Hindlimb muscle (tissue), 1 donor: ENCODE data around the gene SMIM41. TPM values are rescaled to one million over a fixed set of nuclear protein-coding genes. Genes with fewer than 3 reads are reported as not detected.
A peak's percentile ranks its signal among the peaks of the same experiment; 100 is the strongest.

Experiments used
- DNase-seq: peaks from one replicate; pipeline ENCODE4 v3.0.0-alpha.2; 2013
- polyA plus RNA-seq: library from polyadenylated mRNA; unstranded; fragments of 120-200 nt; gene quantifications from one replicate; pipeline ENCODE4 v1.2.1, GENCODE V29; 2013; ENCODE audit not compliant: insufficient read length

The SMIM41 gene
- polyA plus RNA-seq, 1 donor: not detected

DNA sequence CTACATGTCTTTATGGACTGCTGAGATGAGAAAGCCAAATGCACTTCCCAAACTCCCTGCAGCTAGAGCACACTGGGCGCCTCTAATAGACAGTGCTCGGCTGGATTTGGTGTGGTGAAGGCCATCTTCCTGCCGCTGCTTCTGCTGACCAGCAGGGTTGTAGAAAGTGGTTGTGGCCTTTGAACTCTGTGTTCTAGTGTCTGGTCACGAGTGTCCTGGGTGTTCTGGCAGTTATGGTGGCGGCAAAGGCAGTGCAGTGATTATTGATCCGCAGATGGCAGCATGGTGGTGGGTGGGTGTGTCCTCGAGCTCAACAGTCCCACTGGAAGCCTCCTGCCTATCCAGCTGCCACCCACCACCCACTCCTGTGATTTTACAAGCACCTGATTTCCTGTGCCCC is 43.4 kb downstream of the SMIM41 start:
- DNase-seq: no peak

DNA sequence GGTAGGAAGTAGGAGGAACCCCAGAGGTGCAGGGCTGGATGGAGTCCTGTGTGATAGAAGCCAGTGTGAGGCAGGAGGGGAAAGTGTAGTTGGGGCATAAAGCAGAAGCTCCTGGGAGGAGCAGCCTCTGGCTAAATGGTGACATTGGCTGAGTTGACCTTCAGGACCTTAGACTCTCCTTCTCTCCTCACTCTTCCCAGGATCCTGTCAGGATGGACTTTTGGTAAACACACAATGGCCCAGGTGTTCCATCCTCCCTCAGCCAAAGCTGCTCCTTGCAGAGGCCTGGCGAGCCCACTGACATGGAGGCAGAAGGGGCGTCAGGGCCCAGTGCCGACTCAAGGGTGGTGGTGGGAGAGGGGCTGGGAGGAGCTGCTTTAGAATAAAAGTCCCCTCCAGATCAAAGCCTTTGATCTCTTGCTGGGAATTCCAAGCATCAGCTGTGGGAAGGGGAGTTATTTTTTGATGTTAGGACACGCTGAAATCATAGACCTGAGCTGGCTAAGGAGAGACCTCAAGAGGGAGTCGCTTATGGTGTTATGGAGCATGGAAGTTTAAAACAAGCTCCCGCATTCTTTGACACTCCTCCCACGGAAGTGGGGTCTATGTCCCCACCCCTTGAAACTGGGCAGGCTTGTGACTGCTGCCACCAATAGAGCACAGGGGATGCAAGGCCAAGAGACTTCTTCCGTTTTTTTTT is 44.1 kb downstream of the SMIM41 start:
- DNase-seq: no peak

DNA sequence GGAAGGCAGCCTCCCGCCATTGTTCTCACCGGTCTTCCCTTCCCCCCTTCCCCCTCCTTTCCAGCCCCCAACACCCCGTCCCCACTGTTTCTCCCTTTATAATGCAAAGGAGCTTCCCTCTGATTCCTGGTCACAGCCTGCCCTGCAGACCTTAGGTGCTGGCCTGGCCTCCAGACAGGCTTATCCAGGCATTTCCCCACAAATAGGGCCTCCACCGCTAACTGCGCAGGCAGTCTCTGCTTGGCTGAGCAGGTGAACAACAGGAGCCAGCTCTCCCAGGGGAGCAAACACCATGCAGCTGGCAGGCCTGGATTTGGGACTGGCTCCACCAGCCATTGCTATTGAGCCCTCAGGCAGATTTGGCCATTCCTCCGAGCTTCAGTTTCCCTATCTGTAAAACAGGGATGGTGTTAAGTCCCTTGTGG is 46.0 kb downstream of the SMIM41 start:
- no peak for DNase-seq

DNA sequence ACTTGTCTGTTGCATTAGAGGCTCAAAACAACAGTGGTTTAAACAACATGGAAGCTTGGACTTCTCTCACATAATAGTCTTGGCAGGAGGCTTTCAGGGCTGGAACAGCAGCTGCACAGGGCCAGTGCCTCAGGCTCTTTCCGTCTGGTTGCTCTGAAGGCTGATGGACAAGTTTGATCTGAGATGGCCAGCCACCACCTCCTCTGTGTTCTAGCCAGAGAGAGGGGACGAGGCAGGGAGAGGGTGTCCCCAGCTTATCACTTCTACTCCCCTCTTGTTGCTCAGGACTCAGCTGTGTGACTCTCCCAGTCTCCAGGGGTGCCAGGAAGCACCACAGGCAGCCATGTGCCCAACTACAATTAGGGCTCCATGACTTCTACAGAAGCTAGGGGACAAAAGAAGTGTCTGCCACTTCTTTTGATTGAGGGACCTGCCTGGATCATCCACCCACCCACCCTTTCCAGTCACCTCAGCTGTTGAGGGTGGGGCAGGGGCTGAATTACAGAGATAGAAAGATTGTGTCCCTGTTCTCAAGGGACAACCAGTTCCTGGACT is 46.6 kb downstream of the SMIM41 start:
- DNase-seq: no peak

DNA sequence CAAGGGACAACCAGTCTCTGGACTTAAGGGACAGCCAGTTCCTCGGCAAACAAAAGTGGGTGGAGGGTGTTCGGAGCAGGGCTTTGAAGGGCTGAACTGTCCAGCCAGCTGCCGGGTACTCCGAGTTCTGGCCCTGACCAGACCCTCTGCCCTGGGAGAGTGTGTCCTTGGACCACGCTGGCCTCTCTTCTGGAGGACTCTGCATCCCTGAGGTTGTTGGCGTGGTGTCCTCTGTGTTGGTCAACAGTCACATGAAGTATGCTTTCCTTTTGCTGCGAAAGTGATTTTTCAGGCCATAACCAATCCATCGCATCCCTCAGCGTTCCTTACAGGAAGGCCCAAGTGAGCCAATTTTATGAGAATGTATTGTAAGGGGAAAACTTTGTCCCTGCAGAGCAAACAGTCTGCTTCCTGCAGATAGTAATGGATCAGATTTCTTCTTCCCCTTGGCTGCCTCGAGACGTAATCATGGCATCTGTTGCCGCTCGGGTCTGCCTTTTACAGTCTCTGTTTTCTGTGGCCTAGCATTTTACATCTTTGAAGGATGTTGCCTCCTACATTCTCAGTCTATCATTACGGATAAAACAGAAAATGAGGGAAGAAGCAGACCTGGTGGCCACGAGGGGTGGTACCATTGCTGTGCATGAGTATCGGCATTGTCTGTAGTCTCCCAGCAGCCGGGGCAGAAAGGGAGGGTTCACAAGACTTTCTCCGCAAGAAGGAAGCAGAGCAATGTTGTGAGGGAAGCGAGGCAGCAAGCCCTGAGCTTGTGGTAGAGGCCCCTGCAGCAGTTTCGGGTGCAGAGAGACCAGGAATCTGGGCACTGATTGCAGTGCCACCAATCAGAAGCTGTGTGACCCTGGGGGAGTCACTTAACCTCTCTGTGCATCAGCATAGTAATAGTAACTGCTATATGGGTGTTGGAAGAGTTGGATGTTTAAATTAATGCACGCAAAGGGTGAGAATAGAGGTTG is 47.4 kb downstream of the SMIM41 start:
- DNase-seq: no peak

DNA sequence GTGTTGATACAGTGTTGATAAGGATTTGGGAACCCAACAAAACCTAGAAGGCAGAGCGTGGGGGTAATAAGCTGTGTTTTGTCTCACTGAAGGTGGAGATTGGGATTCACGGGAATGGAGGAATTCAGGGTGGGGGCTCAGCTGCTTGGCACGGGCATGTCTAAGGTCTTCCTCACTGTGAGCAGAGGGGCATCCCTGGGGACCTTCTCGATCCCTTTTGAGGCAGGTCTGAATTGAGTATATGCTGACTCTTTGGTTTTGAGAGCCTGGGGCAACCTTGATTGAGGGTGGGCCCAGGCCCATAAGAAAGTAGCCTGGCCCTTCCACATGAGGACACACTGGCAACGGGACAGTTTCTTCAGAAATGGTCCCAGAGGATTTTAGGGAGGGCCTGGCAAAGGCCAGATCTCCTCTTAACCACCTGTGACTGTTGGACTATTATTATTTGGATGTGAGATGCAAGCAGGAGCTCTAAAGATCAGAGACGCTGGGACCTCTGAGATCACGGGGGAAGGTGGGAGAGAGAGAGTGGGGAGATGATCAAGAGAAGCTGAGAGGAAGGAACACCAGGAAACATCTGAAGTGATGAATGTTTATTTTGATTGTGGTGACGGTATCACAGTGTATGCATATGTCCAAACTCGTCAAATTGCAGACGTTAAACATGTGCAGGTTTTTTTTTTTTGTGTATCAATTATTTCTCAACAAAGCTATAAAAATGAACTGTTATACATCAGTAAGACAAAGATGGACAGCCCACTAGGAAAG is 48.4 kb downstream of the SMIM41 start:
- no peak for DNase-seq

DNA sequence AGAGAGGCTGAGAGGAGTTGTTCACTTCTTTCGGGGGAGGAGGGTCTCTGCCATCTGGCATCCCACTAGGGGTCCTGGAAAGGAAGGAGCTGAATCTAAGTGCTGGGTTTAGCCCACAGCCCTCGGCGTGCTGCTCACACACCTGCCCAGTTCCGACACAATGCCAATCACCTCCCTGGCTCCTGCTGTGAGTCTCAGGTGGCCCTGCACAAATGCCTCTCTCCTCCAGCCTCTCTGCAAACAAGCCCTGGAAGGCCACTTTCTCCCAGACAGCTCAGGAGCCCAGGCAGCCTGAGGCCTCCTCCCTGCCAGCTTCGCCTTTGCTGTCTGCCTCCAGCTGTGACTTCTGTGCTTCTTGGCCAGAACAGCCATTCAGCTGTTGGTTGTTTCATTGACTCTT is 51.2 kb downstream of the SMIM41 start:
- no peak for DNase-seq

DNA sequence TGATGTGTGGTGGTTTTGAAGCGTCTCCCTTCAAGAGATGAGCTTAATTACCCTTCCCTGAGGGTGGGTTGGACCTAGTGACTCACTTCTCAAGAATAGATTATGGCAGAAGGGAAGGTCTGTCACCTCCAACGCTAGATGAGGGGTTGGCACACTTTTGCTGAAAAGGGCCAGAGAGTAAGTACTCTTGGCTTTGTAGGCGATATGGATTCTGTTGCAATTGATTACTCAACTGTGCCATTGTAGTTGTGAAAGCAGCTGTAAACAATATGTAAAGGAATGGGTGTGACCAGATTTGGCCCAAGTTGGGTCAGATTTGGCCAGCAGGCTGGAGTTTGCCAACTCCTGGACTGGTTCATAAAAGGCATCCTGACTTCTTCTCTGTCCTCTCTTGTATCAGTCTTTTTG is 53.3 kb downstream of the SMIM41 start:
- DNase-seq: no peak

DNA sequence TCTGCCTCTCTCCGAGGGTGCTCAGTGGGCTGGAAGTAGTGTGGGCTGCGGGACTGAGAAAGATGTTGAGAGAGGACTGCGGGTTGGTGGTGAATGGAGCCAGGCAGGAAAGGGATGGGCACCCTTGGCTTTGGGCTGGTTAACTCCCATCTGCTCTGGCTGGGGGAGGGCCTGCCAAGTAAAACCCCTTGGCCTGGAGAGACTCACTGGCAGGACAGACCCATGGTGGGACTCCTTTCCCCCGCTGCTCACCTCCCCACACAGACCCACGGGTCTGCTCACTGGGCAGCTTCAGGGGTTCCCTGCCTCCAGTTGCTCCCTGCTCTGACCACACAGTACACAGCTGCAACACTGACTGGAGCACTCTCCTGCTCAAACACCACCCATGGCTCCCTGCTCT is 58.2 kb downstream of the SMIM41 start:
- DNase-seq: no peak

DNA sequence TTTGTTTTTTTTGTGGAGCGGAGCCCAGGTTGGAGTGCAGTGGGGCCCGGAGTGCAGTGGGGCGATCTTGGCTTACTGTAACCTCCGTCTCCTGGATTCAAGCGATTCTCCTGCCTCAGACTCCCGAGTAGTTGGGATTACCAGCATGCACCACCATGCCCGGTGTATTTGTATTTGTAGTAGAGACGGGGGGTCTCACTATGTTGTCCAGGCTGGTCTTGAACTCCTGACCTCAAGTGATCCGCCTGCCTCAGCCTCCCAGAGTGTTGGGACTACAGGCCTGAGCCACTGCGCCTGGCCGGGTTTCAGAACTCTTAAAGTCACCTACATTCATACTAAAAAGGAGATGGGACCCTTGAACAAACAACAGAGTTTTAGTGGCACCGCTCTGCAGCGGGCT is 59.6 kb downstream of the SMIM41 start:
- DNase-seq: no peak

DNA sequence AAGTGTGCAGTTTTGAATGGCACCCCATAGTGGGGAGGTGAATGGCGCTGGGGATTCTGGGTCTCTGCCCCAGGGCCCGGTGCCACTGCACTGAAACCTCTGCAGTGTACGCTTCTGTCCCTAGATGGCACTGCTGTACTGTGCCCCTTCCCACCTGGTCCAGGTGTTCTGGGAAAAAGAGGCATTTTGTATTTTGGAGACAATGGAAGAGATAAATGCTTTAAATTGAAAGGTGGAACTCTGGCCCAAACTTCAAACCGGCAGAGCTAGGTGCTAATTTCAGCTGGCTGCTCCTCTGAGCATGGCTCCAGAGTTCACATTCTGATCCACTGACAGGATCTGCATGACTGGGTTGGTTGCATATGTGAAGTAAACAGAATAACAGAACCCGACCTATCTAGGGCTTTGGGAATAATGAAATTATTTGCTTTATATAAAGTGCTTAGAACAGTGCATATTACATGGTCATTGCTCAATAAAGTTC is 60.1 kb downstream of the SMIM41 start:
- DNase-seq: no peak

DNA sequence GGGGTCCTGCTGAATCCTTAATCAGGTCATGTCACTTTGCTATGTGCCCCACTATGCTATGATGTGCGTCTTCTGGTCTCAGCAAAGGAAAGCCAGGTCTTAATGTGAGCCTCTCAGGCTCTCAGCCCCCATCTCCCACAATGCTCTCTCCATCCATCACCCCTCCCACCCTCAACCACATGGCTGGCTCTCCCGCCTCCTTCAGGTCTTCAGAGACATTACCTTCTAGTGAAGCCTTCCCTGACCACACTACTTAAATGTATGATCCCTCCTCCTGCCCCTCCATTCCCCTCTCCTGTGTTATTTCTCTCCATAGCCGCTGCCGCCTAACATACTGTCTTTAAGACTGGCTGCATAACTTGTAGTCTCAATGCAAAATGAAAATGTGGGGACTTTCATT is 61.8 kb downstream of the SMIM41 start:
- DNase-seq: no peak

DNA sequence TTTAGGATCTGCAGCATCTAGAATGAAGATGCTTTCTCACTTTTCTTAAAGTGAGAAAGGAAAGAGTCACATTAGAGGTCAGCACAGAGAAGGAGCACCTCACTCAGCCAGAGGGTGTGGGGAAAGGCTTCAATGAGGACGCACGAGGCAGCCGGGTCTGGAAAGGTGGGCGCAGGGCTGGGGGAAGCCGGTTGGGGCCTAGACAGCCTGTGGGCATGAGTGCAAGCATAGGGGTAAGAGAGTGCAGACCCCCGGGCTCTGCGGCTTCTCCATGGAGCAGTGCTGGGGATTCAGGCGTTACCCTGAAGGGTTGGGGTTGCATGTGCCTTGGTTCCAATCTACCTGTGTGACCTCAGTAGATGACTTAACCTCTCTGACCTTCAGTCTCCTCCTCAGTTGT is 62.4 kb downstream of the SMIM41 start:
- no peak for DNase-seq

DNA sequence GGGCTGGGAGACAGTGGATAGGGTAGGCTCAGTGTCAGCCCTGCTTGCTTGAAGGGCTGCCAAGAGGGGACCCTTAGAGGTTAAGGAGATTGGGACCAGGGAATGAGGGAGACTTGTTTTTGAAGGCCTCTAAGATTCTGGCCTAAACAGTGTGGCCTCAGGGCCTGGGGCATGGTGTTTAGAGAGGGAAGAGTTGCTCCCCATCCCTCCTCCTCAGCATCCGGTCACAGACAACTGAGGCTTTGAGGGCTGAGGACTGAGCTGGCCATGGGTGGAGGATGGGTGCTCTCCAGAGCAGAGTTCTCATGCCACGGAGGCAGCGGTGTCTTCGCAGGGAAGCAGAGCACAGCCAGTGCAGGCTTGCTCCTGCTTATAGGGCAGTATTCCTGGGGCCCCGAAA is 62.9 kb downstream of the SMIM41 start:
- DNase-seq: no peak

DNA sequence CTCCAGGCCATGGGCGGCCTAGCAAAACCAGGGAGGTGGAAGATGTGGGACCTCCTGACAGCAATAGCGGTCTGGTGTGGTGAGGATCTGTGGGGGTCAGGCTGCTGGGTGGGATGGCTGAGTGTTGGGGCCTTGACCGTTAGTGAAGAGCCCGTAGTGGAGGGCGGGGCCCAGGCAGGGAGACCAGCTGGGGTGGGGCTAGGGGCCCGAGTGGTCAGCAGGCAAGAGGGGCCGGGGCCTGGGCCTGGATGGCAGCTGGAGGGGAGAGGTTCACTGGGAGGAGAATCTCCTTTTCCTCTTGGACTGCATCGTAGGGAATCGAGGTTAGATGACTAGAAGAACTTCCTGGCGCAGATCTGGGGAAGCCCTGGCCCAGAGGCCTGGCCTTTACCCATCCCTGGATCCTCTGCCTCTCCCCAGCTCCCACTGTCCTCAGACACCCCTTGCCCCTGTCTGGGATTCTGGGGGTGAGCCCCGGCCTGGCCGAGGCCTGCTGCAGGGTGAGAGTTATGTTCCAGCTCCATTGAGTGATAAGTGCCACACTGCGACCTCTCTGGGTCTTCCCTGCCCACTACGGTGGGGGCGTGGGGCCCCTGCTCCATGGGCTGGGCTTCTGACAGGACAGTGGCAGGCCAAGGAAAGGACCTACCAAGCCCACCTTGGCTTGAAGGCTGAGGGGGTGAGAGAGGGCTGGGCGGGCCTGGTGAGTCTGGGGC is 65.2 kb downstream of the SMIM41 start:
- DNase-seq: no peak

DNA sequence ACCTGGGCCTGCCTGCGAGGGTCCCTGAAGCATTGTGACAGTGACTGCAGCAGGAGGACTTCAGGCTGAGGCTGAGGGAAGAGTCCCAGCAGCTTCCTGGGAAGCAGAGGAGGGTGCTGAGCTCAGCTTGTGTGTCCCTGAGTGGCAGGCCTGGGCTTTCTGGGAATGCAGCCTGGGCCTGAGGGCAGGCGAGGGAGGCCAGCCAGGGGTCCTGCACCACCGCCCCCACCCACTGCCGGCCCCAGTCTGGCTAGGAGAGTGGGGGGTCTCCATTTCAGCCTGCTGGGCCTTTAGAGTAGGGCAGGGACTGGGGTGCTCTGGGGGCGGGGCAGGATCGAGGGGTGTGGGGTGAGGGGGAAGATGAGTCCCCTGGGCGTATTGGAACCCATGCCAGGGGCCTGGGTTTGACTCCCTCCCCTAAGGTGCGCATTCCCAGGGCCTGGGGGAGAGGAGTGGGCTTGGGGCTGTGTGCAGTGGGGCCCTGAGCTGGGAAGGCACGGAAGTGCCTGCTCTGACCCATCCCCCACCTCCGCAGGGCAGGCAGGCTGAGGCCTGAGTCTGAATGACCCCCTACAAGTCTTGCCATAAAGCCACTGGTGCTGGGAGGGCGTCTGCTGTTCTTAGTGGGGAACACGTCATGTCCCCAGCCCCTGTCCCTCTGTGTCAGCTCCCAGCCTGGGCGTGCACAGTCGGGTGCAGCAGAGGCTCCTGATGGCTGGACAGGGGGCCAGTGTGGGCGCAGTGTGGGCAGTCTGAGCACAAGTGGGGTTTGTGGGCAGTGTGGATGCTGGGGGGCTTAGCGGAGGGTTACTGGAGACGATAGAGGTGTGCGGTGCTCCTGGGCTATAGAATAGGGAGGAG is 66.0 kb downstream of the SMIM41 start:
- DNase-seq: no peak

DNA sequence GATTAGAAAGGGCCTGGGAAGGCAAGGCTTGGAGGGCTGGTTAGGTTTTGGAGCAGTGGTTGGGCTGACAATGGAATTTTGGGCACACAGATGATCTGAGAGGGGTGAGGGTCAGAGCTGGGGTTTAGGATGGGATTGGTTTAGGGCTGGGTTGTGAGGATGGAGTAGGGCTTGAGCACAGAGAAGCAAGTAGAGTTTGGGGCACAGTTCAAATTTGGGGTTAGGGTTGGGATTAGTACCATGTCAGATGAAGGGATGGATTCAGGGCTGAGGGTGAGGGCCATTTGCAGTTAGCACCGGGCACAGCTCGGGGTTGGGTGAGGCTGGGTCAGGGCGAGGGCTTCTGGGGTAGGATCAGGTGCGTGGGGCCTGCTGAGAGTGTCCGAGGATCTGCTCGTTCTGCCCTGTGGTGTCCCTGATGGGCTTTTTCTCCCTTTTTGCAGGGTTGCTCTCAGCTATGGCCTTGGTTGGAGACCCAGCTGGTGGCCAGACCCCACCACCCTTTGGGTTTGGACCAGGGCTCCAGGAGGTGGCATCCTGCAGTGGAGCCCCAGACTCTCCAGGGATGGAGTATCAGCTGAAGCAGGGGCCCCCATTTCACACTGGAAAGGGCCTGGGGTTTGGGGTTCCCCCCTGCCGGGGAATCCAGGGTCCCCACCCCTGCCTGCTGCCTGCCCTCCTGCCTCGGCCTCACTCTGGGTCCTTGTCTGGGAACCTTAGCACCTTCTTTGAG is 66.8 kb downstream of the SMIM41 start:
- DNase-seq: no peak

DNA sequence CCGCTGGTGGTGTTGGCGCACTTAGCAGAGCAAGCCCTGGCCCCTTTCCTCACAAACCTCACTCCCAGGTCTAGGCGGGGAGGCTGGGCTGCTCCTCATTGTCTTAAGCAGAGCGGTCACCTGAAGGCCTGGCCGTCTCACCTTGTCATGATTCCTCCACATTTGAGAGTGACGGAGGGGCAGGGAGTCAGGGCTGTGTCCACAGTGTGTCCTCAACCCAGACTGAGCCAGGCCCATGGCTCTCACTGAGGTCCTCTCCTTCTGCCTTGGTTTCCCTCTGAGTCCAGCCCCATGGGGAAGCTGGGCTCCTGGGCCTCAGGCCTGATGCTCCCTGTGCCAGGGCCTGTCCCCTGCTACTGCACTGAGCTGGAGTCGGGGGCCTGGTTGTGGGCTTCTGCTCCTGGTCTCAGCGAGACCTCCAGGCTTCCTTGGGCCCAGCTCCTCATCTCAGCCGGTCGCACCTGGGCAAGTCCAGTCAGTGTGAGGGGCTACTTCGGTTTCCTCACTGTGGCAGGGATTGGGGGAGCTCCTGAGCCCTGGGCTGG is 67.4 kb downstream of the SMIM41 start:
- DNase-seq: no peak

DNA sequence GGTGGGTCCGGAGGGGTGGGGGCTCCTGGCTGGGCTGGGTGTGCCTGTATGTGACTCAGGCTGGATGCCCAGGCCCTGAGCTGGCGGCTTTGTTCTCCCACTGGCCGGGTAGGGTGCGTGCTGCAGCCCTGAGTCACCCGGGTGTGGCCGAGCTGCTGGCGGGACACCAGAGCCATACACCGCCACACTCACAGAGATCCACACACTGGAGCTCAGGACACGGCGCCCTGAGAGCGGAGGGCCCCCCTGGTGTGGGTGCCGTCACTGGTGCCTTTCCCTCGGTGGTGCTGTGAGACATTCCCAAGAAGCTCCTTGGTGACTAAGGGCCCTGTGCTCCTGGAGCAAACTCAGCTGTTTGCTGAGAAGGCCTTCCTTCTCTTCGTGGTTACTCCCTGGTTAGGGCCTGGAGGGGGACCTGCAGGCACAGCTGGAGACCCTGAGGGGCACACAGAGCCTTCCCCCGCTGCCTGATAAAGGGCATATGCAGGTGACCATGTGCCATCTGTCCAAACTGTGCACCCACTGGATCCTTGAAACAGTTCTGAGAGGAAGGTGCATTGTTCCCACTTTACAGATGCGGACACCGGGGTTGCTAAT is 68.0 kb downstream of the SMIM41 start:
- peak; percentile 41 for DNase-seq
